Stimulated activated CD4-positive, alpha-beta T cell treated with anti-CD3 and anti-CD28 coated beads, TNF-alpha, amount 100 ng/mL, for 1 hour (primary cell): Measurements from ENCODE around the gene GFPT1.
A peak's percentile ranks its signal among the peaks of the same experiment; 100 is the strongest.

Experiments used
- DNase-seq, 3 donors: peaks; one replicate each; pipeline ENCODE4 v3.0.0-alpha.2; 2020; ENCODE audit warnings: low read depth in 3 of 3, low spot score in 1 of 3

Gene GFPT1

DNA sequence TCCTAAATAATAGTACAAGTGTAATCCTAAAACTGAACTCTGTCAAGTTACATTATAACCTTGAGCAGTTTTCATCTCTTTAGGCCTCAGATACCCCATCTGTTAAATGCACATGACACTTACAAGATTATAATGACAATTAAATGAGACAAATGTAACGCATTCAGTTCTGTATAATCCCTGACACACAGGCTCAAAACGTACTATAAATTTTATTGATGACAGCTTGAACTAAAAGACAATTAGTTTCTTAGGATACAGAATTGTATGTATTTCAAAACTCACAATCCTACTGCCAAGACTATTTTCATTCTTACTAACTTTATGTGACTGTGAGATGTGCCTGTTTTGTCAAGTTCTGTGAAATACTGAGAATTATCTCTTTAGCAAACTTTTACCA is 56.2 kb downstream of the GFPT1 start:
- DNase-seq: no peak

DNA sequence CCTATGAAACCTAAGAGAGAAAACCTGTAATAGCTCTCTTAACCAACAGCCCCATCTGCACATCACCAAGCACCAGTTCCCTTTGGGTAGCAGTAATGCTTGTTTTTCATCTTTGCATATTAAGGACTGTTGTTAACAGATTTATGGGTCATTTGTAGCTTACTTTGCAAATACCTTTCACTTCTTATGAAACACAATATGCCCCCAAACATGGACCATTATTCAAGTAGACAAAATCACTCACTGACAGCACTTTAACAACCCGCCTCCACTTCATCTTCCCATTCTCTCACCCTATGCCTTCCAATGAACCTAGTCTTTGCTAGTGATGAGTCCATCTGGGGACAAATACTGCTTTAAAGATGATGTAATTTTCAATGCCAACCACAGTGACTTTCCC is 64.4 kb downstream of the GFPT1 start:
- DNase-seq: no peak

DNA sequence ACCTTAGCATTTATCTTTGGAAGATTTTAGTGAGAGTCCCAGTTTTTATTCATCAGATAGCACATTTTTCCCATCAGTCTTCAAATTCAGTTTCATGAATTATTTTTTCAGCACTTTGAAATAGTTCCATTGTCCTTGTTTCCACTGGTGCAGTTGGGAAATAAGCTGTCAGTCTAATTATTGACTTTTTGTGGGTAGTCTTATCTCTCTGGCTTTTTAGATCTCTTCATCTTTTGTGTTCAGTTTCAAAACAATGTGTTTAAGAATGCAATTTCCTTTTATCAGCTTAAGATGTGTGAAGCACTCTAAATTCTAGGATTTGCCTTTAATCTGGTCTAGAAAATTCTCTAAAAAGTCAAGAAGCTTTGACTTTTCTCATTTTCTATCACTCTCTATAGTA is 70.5 kb downstream of the GFPT1 start:
- DNase-seq: no peak

DNA sequence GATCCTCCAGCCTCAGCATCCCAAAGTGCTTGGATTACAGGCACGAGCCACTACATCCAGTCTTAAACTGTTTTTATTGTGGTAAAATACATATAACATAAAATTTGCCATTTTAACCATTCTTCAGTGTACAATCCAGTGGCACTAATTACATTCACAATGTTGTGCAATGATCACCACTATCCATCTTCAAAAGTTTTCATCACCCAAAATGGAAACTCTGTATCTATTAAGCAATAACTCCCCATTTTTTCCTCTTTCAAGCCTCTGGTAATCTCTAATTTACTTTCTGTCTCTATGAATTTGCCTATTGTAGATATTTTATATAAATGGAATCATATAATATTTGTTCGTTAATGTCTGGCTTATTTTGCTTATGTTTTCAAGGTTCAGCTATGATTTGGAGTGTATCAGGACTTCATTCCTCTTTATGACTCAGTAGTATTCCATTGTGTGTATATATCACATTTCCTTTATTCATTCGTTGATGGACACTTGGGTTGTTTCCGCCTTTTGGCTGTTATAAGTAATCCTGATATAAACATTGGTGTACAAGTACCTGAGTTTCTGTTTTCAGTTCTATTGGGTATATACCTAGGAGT is 71.8 kb downstream of the GFPT1 start:
- no peak for DNase-seq

DNA sequence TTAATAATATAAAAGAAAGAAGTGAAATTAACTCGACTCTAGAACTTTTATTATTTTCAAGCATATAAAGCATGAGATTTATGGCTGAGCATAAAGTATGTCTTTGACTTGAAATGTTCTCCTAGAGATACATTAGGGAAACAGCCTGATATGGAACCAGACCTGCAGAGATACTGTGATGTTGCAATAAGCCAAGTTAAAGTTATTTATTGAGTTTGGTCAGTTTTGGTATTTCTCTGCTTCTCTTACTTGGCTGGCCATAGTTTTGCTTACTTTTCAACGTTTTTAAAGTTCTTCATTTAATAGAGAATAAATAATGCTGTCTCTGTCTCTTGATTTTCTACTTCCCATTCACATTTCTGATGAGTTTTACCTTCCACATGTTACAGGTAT is 76.0 kb downstream of the GFPT1 start:
- DNase-seq: no peak

DNA sequence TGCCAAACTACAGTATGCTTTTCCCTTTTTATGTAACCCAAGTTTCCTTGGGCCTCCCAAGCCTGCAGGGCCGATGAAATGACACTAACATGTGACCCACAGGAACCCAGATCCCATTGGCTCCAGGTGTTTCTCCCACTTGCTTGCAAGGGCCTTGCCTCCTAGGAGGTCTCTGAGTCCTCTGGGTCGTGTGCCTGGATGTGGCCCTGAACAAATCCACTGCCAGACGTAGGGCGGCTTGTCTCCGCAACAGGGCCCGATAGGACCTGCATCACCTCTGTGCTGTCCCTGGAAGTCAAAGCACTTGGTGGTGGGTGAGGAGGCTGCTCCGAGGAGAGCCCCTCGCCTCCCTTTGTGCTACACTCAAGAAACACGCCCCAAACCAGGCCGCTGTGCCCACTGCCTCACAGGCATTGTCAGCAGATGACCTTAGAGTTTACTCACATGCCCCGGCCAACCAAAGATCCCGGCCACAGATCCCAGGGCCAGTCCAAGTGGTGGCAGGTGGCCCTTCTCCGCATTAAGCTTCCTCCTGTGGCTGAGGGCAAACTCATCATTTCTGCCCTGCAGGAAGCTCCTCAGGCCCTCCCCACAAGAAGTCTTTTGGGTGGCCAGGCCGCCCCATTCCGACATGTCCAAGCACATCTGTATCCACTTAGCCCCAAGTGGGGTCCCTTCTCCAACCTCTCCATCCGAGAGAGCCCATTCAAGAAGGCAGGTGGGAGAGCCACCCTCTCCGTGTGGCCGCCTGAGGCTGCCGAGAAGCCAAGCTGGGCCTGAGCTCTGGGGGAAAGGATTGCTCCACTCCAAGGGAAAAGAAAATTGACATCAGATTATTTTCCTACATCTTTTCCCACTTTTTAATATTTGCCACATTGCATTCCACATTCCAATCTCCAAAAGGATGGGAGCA is 76.7 kb downstream of the GFPT1 start:
- no peak for DNase-seq

DNA sequence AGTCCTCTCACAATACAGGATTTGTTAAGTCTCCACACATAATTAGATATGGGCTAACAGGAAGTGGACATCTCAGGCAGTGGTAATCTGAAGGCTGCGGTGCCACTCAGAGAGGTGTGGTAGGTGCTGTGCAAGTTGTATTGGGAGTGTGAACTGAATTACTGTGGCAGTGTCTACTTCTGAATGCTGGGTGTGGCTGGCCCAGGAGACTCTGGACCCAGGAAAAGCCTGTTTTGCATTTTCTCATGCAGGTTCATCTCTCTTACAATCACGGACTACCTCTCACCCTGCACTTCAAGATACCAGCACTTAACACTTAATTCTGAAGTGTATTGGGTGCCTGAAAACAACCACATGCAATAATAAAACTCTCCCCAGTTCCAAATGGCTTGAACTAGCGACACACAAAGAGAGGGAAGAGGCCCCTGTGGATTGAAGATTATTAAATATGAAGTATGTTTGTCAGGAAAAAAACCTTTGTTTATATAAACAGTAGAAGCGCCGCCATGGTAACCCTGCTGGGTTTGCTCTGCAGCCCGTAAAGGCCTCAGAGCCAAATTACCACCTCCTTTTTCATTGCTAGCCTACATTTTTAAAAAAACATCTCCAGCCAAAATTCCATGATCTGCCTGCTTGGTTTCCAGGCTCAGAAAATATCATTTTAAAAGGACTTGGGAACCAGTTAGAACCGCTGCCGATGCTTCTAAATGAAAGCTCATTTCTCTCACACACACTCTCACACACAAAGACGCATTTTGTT is 77.5 kb downstream of the GFPT1 start:
- no peak for DNase-seq

DNA sequence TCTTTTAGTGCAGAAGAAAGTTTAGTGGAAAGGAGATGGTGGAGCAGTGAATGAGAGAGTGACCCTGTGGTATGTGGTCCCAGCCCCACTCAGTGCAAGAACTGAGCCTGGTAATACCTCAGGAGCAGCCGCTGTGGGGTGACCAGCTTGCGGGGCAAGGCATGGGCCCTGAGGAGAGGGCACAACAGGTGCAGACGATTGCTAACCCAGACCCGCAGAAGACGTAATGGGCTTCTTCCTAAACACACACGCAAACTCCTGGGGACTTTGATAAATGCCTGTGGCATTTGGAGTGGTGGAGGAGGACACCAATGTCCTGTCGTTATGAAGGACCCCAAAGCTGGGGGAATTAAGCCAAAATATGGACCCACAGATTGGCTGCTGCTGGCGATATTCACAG is 78.7 kb downstream of the GFPT1 start:
- no peak for DNase-seq

DNA sequence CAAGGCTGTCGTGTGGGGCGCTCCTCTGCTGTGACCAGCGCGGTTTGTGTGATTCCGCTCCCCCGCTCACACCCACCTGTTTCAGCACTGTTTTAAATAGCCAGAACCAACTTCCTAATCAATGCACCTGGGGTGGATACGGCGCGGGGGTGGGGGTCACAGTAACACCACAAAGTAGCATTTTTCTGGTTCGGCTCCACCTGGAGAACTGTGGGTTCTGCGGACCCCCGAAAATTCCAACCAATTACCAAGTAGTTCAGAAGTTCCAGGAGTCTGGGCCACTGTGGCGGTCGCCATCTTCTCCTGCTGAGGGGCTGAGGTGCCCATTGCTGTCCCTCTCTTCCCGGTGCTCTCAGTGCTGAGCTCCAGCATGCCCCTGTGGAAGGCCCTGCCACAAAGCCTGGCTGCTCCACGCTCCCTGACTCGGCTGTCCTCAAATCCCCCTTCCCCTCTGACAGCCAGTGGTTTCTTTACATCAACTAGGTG is 79.4 kb downstream of the GFPT1 start:
- no peak for DNase-seq

DNA sequence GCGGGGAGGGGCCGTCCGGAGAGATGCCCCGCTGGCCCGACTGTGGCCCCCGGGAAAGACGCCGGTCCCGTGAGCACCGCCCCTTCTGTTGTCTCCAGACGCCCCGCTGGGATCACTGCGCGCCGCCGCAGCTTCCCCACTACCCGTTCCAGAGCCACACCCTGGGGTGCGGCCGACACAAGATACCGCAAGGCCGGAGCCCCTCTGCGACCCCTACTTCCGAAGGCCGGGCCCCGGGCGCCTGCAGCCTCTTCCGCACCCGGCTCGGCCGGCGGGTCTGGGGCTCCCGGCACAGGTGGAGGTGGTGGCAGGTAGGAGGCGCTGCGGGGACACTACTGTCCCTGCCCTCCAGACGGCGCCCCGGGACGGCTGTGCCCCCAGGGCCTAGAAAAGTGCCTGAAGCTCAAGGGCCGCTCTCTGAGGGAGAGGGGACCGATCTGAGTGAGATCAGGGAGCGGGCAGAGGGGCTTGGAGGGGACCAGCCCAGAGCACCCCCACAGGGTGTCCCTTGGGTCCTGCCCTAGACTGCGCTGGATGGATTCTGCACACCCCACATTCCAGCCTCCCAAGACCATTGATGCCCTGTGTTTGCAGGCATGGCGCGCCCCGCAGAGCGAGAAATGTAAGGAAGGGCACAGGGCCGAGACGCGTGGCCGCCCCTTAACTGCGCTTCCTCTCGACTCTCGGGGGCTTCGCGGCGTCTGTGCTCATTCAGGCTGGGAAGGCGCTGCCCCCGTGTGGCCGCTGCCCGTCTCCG is 80.0 kb downstream of the GFPT1 start:
- DNase-seq: peak in 2 of 3 donors; percentile 19 to 40

DNA sequence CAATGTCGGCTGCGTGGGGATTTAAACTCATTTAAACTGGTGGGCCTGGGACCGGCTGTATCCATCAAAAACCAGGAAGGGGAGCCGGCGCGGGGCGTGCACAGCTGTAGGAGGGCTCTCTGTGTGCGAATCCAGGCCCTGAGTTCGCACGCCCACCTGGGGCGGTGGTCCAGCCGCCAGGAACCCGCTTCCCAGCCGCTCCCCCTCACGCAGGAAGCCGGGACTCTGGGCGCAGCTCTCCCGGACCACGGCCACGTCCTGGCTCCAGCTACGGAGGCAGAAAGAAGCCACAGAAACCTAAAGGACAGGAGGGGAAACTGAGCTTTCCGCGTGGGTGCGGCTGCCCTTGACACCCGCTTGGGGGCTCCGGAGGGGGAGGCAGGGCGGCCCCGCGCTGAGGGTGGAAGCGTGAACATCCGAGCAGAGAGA is 80.6 kb downstream of the GFPT1 start:
- DNase-seq: no peak

DNA sequence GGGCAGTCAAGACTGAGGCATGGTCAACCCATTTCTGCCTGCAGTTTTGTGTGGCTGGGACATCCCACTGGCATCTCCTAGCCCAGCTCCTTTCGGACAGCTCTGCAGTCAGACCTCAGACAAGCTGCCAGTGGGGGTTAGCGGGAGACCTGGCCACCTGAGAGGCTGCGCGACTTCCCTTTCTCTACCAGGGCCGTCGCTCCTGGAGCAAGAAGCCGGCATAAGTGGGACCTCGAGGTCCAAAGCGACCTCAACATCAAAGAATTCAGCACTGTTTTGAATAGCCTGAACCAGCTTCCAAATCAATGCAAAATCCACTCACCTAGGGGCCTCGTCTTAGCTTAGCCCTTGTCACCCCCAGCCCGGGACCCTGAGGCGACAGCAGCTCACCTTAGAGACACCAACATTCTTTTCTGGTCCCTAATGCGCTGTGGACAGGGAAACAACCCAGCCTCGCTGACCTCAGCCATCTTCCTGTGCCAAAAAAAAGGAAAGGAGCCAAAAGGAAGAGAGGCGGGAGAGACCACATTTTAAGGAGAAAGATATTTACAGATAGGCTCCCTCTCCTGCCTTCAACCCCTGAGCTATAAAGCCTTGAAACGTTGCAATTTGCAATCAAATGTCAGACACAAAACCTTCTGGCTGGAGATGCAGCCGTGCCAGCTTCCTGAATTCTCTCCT is 81.2 kb downstream of the GFPT1 start:
- no peak for DNase-seq

DNA sequence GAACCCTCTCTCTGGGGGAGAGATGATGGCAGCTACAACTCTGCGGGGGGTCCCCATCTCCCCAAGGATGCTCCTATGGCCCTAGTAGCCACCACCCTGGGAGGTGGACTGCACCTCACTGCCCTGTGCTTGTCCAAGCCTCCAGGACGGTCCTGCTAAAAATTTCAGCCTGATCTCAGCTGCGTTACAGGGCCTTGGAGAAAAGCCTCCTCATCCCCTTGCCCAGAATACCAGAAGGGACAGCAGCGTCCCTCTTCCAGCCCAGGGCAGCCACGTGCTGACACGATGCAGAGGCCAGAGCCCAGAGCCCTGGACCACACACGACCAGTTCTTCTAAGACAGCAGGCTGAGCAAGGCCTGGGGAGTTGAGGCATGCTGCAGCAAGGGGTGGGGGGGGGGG is 81.9 kb downstream of the GFPT1 start:
- no peak for DNase-seq

DNA sequence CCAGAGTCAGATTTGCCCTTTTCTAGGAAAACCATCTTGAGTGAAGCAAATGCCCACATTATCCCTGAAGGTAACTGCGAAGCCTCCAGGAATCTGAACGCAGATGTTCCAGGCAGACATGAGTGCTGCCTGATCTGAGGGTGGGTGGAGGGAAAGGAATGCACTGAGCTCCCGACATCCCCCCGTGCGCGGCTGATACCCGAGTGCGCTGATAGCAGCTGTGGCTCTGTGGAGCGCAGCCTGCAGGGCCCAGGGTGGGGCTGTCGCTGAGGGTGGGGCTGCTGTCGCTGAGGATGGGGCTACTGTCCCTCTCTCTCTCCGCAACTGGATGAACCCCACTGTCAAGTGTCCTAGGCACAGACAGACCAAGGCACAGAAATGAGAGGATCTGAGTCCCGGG is 82.4 kb downstream of the GFPT1 start:
- DNase-seq: no peak

DNA sequence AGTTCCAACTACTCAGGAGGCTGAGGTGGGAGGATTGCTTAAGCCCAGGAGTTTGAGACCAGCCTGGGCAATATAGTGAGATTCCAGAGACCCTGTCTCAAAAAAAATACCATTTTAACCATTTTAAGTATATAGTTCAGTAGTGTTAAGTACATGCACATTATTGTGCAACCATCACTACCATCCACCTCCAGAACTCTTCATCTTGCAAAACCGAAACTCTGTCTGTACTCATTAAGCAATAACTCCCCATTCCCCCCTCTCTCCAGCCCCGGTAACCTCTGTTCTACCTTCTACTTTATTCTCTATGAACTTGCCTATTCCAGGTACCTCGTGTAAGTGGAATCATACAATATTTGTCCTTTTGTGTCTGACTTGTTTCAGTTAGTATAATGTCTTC is 86.4 kb downstream of the GFPT1 start:
- DNase-seq: no peak

DNA sequence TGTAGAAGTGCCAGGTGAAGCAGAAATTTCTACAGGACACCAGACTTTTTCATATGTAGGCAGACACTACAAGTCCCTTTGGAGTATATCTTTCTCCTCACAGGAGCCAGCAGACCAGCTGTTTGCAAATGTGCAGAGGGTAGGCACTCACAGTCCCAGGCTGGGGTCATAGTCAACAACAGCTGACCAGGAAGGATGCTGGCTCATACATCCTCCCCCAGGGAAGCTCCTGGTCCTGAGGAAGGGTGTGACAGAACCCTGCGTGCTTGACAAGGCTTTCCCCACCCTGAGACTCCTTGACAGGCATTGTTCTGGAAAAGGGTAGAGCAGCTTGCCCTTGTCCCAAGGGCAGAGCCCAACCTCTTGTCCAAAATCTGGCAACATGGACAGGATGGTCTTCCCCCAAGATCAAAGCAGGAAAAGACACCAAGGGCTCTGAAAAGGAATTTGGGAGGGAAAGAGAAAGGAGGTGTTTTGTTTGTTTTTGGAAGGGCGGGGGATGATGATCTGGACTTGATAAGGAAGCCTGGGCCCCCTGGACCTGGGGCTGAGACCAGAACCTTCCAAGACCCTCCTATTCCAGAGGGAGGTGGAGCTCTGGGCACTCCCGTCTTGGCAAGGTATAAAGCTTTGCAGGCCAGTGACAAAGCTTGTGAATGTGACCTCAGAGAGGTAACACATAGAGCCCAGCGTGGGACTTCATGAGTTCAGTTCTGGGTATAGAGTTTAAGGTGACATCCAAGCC is 87.1 kb downstream of the GFPT1 start:
- DNase-seq: no peak

DNA sequence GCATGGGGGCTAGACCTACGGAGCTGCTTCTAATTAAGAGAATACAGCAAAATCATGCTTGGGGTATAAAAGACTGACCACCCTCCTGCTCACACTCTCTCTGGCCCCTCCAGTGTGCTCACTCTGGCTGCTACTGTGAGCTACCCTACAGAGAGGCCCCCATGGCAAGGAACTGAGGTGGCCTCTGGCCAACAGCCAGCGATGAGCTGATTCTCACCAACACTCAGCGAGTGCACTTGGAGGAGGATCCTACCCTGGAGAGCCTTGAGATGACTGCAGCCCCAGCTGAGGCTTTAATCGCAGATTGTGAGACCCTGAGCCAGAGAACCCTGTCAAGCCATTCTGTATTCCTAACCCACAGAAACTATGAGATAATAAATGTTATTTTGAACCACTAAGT is 88.2 kb downstream of the GFPT1 start:
- no peak for DNase-seq

DNA sequence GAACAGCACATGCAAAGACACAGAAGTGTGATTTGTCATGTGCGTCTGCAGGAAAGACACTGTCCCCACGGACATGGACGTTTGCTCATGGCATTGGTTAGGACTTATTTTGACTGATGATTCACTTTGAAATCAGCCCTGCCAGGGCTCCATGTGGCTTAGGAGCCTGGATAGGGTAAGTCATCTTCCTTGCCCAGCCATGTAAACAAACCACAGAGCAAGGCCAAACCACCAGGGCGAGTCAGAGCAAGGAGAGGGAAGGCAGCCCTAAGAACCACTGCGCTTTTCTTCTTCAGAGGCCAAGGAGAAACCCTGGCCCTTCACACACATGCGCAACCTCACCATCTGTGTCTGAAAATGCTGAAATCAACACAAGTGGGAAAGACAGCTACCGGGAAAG is 88.8 kb downstream of the GFPT1 start:
- DNase-seq: no peak

DNA sequence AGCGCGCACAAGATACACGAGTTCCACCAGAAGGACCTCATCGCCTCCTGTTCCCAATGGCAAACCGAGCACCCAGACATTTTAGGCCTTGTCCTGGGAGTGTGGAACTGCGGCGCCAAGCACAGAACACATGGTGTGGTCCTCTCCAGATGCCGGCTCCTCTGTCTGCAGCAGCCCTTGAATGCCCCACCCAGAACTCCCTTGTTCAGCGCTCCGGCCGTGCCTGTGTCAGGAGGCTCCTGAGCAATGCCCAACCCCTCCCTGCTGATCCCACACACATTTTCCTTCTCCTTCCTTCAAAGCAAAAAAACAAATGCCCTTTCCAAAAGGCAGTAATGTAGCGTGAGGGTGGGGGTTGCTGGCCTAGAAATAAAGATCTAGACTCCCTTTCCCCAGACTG is 89.8 kb downstream of the GFPT1 start:
- DNase-seq: no peak

DNA sequence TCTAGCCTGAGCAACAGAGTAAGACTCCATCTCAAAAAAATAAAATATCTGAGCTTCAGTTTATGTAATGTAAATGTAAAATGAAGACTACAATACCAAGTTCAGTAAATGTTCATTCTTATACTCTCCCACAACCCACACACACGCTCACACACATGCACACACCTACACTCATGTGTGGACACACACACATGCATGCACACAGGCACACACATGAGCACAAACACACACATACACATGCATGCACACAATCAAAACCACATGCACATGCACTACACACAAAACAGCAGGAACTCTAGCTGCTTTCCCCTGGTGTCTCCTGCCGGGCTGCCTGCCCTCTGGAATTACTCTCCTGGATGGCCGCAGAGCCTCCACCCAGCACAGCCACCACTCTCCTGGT is 90.6 kb downstream of the GFPT1 start:
- no peak for DNase-seq
